ENCODE measurements around the gene SLC5A11.
"Not testable (repeated sequence)": the region's sequence is repeated elsewhere in the genome, so short reads cannot be mapped to it uniquely, and the experiment has no call there.

The SLC5A11 gene

GRCh38 chr16:24836836-24837235, 8.9 kb upstream of the SLC5A11 start:
- DNase-seq (ENCODE audit: low read depth in 3 of 3), result no peak

GRCh38 chr16:24837969-24838368, 7.8 kb upstream of the SLC5A11 start:
- DNase-seq (ENCODE audit: low read depth in 3 of 3), result no peak

GRCh38 chr16:24838554-24839266, 7.1 kb upstream of the SLC5A11 start:
- DNase-seq (ENCODE audit: low read depth in 3 of 3), result no peak

- no peak for DNase-seq (ENCODE audit: low read depth in 3 of 3)
These were observed 6.3 kb upstream of the SLC5A11 start for GRCh38 chr16:24839347-24839972.

- DNase-seq (ENCODE audit: low read depth in 3 of 3), result no peak
These were observed 4.5 kb upstream of the SLC5A11 start for GRCh38 chr16:24841291-24841690.

- no peak for DNase-seq (ENCODE audit: low read depth in 3 of 3)
These were observed 1.4 kb upstream of the SLC5A11 start for GRCh38 chr16:24844101-24845030.

GRCh38 chr16:24845031-24845365, 765 bp upstream of the SLC5A11 start:
- not testable (repeated sequence) for DNase-seq (ENCODE audit: low read depth in 3 of 3)

- no peak for DNase-seq (ENCODE audit: low read depth in 3 of 3)
These were observed 990 bp downstream of the SLC5A11 start for GRCh38 chr16:24846548-24847357.

- DNase-seq (ENCODE audit: low read depth in 3 of 3), result no peak
These were observed 1.5 kb downstream of the SLC5A11 start for GRCh38 chr16:24847358-24847664.

- no peak for DNase-seq (ENCODE audit: low read depth in 3 of 3)
These were observed 2.3 kb downstream of the SLC5A11 start for GRCh38 chr16:24848065-24848464.

GRCh38 chr16:24849641-24850040, 3.9 kb downstream of the SLC5A11 start:
- DNase-seq (ENCODE audit: low read depth in 3 of 3), result no peak

GRCh38 chr16:24850289-24850938, 4.7 kb downstream of the SLC5A11 start:
- DNase-seq (ENCODE audit: low read depth in 3 of 3), result no peak

- no peak for DNase-seq (ENCODE audit: low read depth in 3 of 3)
These were observed 5.9 kb downstream of the SLC5A11 start for GRCh38 chr16:24851700-24852099.

- DNase-seq (ENCODE audit: low read depth in 3 of 3), result no peak
These were observed 6.5 kb downstream of the SLC5A11 start for GRCh38 chr16:24852281-24852721.

GRCh38 chr16:24853169-24853824, 7.5 kb downstream of the SLC5A11 start:
- DNase-seq (ENCODE audit: low read depth in 3 of 3), result no peak

- no peak for DNase-seq (ENCODE audit: low read depth in 3 of 3)
These were observed 8.1 kb downstream of the SLC5A11 start for GRCh38 chr16:24853830-24854229.

GRCh38 chr16:24854607-24855171, 8.9 kb downstream of the SLC5A11 start:
- DNase-seq (ENCODE audit: low read depth in 3 of 3), result no peak

- DNase-seq (ENCODE audit: low read depth in 3 of 3), result no peak
These were observed 9.9 kb downstream of the SLC5A11 start for GRCh38 chr16:24855678-24856077.

- not testable (repeated sequence) for DNase-seq (ENCODE audit: low read depth in 3 of 3)
These were observed 11.1 kb downstream of the SLC5A11 start for GRCh38 chr16:24856871-24857270.

All from stimulated activated CD4-positive, alpha-beta T cell treated with anti-CD3 and anti-CD28 coated beads, TNF-alpha, amount 100 ng/mL, for 4 hours (primary cell).